GM23338 (cell line): Measurements from ENCODE around the gene CCDC71L. TPM values are rescaled to one million over a fixed set of nuclear protein-coding genes. Genes with fewer than 3 reads are reported as not detected.

Source experiments
- ATAC-seq: fragments of 200-7000 bp; cut with Tn5 transposase; 3 replicates; pipeline ENCODE4 v1.9.1; 2020
- DNase-seq: peaks from one replicate; pipeline ENCODE4 v3.0.0-alpha.2; 2015; ENCODE audit warnings: low spot score
- H2AFZ ChIP-seq: fragments of 200-600 bp; sonication (generic); 2 replicates; pipeline ENCODE4 v1.8.0; 2016; ENCODE audit warnings: antibody characterized with exemption, mild to moderate bottlenecking, moderate library complexity
- H3F3A ChIP-seq: fragments of 200-600 bp; sonication (generic); replicated peaks from 2 replicates; pipeline ENCODE4 v1.8.0; 2017; ENCODE audit warnings: antibody characterized with exemption, mixed run types, low read depth
- H3K27ac ChIP-seq: fragments of 200-600 bp; sonication (generic); 2 replicates; pipeline ENCODE4 v1.6.1; 2016; ENCODE audit warnings: low read depth
- H3K27me3 ChIP-seq: fragments of 200-600 bp; sonication (generic); 2 replicates; pipeline ENCODE4 v1.8.0; 2016; ENCODE audit warnings: mild to moderate bottlenecking, mixed run types, moderate library complexity; ENCODE audit not compliant: insufficient read depth
- H3K36me3 ChIP-seq: fragments of 200-600 bp; sonication (generic); 2 replicates; pipeline ENCODE4 v1.8.0; 2016; ENCODE audit warnings: mild to moderate bottlenecking; ENCODE audit not compliant: insufficient read depth
- H3K4me1 ChIP-seq: fragments of 200-600 bp; sonication (generic); 2 replicates; pipeline ENCODE4 v1.8.0; 2016; ENCODE audit warnings: mild to moderate bottlenecking, moderate library complexity; ENCODE audit not compliant: insufficient read depth
- H3K4me2 ChIP-seq: fragments of 200-600 bp; sonication (generic); 2 replicates; pipeline ENCODE4 v1.7.1; 2017; ENCODE audit warnings: mixed run types
- H3K4me3 ChIP-seq: fragments of 200-600 bp; sonication (generic); 2 replicates; pipeline ENCODE4 v1.6.1; 2016; ENCODE audit warnings: mixed run types
- H3K79me2 ChIP-seq: fragments of 200-600 bp; sonication (generic); replicated peaks from 2 replicates; pipeline ENCODE4 v1.8.0; 2017; ENCODE audit warnings: mild to moderate bottlenecking; ENCODE audit not compliant: insufficient read depth
- H3K9me2 ChIP-seq: fragments of 200-600 bp; sonication (generic); 2 replicates; pipeline ENCODE4 v1.8.0; 2017; ENCODE audit not compliant: insufficient read depth
- H4K20me1 ChIP-seq: fragments of 200-600 bp; sonication (generic); replicated peaks from 2 replicates; pipeline ENCODE4 v1.8.0; 2017; ENCODE audit warnings: mild to moderate bottlenecking; ENCODE audit not compliant: insufficient read depth
- H3K27ac Mint-ChIP-seq: 2 replicates; pipeline ENCODE4 v1.8.0; 2020; ENCODE audit warnings: inconsistent platforms, mild to moderate bottlenecking, moderate library complexity, mixed read lengths
- H3K27me3 Mint-ChIP-seq: 3 replicates; pipeline ENCODE4 v1.8.0; 2022; ENCODE audit warnings: low read depth, mild to moderate bottlenecking, moderate library complexity, mixed read lengths, inconsistent platforms; ENCODE audit not compliant: insufficient read depth, poor library complexity
- H3K36me3 Mint-ChIP-seq: 3 replicates; pipeline ENCODE4 v1.8.0; 2021; ENCODE audit warnings: low read depth, mild to moderate bottlenecking, inconsistent platforms, moderate library complexity, mixed read lengths
- H3K4me1 Mint-ChIP-seq: 3 replicates; pipeline ENCODE4 v1.8.0; 2020; ENCODE audit warnings: mild to moderate bottlenecking, inconsistent platforms, mixed read lengths
- H3K4me3 Mint-ChIP-seq: 3 replicates; pipeline ENCODE4 v1.8.0; 2021; ENCODE audit warnings: moderate library complexity, mild to moderate bottlenecking, inconsistent platforms, mixed read lengths
- H3K9me3 Mint-ChIP-seq: 3 replicates; pipeline ENCODE4 v1.8.0; 2020; ENCODE audit warnings: moderate library complexity, mild to moderate bottlenecking, inconsistent platforms, mixed read lengths
- CREB1 ChIP-seq: fragments of 250-450 bp; sonication (Bioruptor Pico); IDR thresholded peaks from 2 replicates; pipeline ENCODE4 v1.5.0; 2020; ENCODE audit warnings: low read depth, mild to moderate bottlenecking, moderate library complexity
- ETS1 ChIP-seq: IDR thresholded peaks from 2 replicates; pipeline ENCODE4 v1.6.1; 2016; ENCODE audit warnings: antibody characterized with exemption
- EZH2 ChIP-seq: fragments of 200-600 bp; sonication (generic); IDR thresholded peaks from one replicate; pipeline ENCODE4 v1.8.0; 2017; ENCODE audit warnings: antibody characterized with exemption, mild to moderate bottlenecking, low read depth; ENCODE audit not compliant: unreplicated experiment
- EZH2phosphoT487 ChIP-seq: fragments of 200-600 bp; sonication (generic); IDR thresholded peaks from one replicate; pipeline ENCODE4 v1.8.1; 2018; ENCODE audit warnings: antibody characterized with exemption; ENCODE audit not compliant: unreplicated experiment
- JUNB ChIP-seq: IDR thresholded peaks from one replicate; pipeline ENCODE4 v1.6.1; 2016; ENCODE audit warnings: antibody characterized with exemption; ENCODE audit not compliant: unreplicated experiment
- NANOG ChIP-seq: IDR thresholded peaks from 2 replicates; pipeline ENCODE4 v1.6.1; 2016; ENCODE audit warnings: antibody characterized with exemption, borderline replicate concordance
- POLR2AphosphoS5 ChIP-seq: IDR thresholded peaks from 2 replicates; pipeline ENCODE4 v1.6.1; 2016; ENCODE audit warnings: antibody characterized with exemption, low read depth
- STAT1 ChIP-seq: IDR thresholded peaks from one replicate; pipeline ENCODE4 v1.6.1; 2016; ENCODE audit warnings: antibody characterized with exemption; ENCODE audit not compliant: unreplicated experiment
- ZNF114 ChIP-seq: fragments of 250-450 bp; sonication (Bioruptor Pico); IDR thresholded peaks from 2 replicates; pipeline ENCODE4 v1.5.0; 2020; ENCODE audit warnings: mild to moderate bottlenecking, moderate library complexity
- ZNF331 ChIP-seq: fragments of 250-450 bp; sonication (Bioruptor Pico); IDR thresholded peaks from 2 replicates; pipeline ENCODE4 v1.5.0; 2020; ENCODE audit warnings: low read depth, mild to moderate bottlenecking, moderate library complexity
- ZNF462 ChIP-seq: fragments of 250-450 bp; sonication (Bioruptor Pico); IDR thresholded peaks from 2 replicates; pipeline ENCODE4 v1.5.0; 2020; ENCODE audit warnings: mild to moderate bottlenecking, moderate library complexity
- polyA plus RNA-seq: library from polyadenylated mRNA; unstranded; fragments of >200 nt; fragmentation: Nextera tagmentation; extraction: Ambion mirVana; gene quantifications from 2 replicates; pipeline ENCODE4 v1.2.1, GENCODE V29; 2016
- total RNA-seq: library from RNA; depleted of rRNA; stranded (reverse); fragments of >200 nt; shearing (Covaris generic); gene quantifications from 2 replicates; pipeline ENCODE4 v1.2.3, GENCODE V29; 2014
- TF ChIP-seq, protein P1 (sequence below): IDR thresholded peaks from one replicate; pipeline ENCODE4 v1.6.1; 2018; ENCODE audit warnings: antibody characterized with exemption; ENCODE audit not compliant: unreplicated experiment
- TF ChIP-seq, protein P2 (sequence below), 2 experiments: fragments of 200-600 bp in 1 of 2; sonication (generic) in 1 of 2; conservative IDR thresholded peaks; 2 replicates each; pipeline versions ENCODE4 v1.5.1 to v1.6.1; 2016 to 2017; ENCODE audit warnings: antibody characterized with exemption in 2 of 2, low read depth in 2 of 2, mild to moderate bottlenecking in 2 of 2, moderate library complexity in 1 of 2

CCDC71L gene
- total and polyA plus RNA-seq, 2 experiments from 2014 or later = 8.4 to 32.3 TPM

GRCh38 chr7:106666353-106666752, 5.4 kb upstream of the CCDC71L start:
- DNase-seq (no peak), ATAC-seq (no peak)
- H3K27me3 ChIP-seq = no peaks in the 10 kb centered on the region
- H3K4me3 ChIP-seq = no peak overlapping the region
- H3K27ac ChIP-seq = no peak overlapping the region
- H3F3A ChIP-seq = no peaks in the 10 kb centered on the region
- no peaks in the 10 kb centered on the region for H3K79me2 ChIP-seq
- Mint-ChIP-seq H3K36me3 (no peaks in the 10 kb centered on the region), H3K4me1 (no peaks in the 10 kb centered on the region), H3K4me3 (no peak overlapping the region), H3K9me3 (no peaks in the 10 kb centered on the region), H3K27ac (no peak overlapping the region), H3K27me3 (no peaks in the 10 kb centered on the region)
- no peaks in the 10 kb centered on the region for H3K36me3 ChIP-seq
- H3K4me1 ChIP-seq = no peaks in the 10 kb centered on the region
- no peak for TF ChIP-seq EZH2
- no peak for TF ChIP-seq EZH2phosphoT487
- TF ChIP-seq, protein P1, sequence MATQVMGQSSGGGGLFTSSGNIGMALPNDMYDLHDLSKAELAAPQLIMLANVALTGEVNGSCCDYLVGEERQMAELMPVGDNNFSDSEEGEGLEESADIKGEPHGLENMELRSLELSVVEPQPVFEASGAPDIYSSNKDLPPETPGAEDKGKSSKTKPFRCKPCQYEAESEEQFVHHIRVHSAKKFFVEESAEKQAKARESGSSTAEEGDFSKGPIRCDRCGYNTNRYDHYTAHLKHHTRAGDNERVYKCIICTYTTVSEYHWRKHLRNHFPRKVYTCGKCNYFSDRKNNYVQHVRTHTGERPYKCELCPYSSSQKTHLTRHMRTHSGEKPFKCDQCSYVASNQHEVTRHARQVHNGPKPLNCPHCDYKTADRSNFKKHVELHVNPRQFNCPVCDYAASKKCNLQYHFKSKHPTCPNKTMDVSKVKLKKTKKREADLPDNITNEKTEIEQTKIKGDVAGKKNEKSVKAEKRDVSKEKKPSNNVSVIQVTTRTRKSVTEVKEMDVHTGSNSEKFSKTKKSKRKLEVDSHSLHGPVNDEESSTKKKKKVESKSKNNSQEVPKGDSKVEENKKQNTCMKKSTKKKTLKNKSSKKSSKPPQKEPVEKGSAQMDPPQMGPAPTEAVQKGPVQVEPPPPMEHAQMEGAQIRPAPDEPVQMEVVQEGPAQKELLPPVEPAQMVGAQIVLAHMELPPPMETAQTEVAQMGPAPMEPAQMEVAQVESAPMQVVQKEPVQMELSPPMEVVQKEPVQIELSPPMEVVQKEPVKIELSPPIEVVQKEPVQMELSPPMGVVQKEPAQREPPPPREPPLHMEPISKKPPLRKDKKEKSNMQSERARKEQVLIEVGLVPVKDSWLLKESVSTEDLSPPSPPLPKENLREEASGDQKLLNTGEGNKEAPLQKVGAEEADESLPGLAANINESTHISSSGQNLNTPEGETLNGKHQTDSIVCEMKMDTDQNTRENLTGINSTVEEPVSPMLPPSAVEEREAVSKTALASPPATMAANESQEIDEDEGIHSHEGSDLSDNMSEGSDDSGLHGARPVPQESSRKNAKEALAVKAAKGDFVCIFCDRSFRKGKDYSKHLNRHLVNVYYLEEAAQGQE = no peak
- no peak for TF ChIP-seq CREB1 (CRISPR knock-in tag)
- TF ChIP-seq ZNF462 (CRISPR knock-in tag) = no peak
- no peak for TF ChIP-seq ETS1
- TF ChIP-seq JUNB = no peak
- TF ChIP-seq, protein P2, sequence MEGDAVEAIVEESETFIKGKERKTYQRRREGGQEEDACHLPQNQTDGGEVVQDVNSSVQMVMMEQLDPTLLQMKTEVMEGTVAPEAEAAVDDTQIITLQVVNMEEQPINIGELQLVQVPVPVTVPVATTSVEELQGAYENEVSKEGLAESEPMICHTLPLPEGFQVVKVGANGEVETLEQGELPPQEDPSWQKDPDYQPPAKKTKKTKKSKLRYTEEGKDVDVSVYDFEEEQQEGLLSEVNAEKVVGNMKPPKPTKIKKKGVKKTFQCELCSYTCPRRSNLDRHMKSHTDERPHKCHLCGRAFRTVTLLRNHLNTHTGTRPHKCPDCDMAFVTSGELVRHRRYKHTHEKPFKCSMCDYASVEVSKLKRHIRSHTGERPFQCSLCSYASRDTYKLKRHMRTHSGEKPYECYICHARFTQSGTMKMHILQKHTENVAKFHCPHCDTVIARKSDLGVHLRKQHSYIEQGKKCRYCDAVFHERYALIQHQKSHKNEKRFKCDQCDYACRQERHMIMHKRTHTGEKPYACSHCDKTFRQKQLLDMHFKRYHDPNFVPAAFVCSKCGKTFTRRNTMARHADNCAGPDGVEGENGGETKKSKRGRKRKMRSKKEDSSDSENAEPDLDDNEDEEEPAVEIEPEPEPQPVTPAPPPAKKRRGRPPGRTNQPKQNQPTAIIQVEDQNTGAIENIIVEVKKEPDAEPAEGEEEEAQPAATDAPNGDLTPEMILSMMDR (conservative IDR thresholded peaks at IDR 0.05; ENCODE audit: low read depth in 2 of 2) = no peak
- TF ChIP-seq STAT1 = no peak
- no peak for TF ChIP-seq POLR2AphosphoS5
- no peak for TF ChIP-seq ZNF331 (CRISPR knock-in tag)
- no peak for TF ChIP-seq ZNF114
- TF ChIP-seq NANOG = no peak
- H3K9me2 ChIP-seq = peaks cover 7% of the 10 kb centered on the region
- H3K4me2 ChIP-seq = no peak overlapping the region
- H4K20me1 ChIP-seq = no peaks in the 10 kb centered on the region
- H2AFZ ChIP-seq = no peak overlapping the region
